HG03354 (cell line): ENCODE measurements around the gene RPS10.
A peak's percentile ranks its signal among the peaks of the same experiment; 100 is the strongest.

Source experiments
- ATAC-seq: cut with Tn5 transposase; IDR thresholded peaks from one replicate; pipeline ENCODE4 v1.9.1; 2021; ENCODE audit warnings: mild to moderate bottlenecking; ENCODE audit not compliant: unreplicated experiment, poor library complexity, severe bottlenecking

RPS10 gene

GRCh38 chr6:34425498-34426410, at the start of gene RPS10:
Gene RPS10, minus strand, starts transcription at chr6:34426069. Its CDS starts 848 bp downstream, at chr6:34425221.
- peak; percentile 90 for ATAC-seq

- ATAC-seq, result no peak
Measured at GRCh38 chr6:34475238-34475682, 49.4 kb upstream of the RPS10 start.

GRCh38 chr6:34474754-34475153, 48.9 kb upstream of the RPS10 start:
- ATAC-seq, result no peak

GRCh38 chr6:34473967-34474366, 48.1 kb upstream of the RPS10 start:
- ATAC-seq, result no peak

- ATAC-seq, result no peak
Measured at GRCh38 chr6:34472425-34472824, 46.6 kb upstream of the RPS10 start.

GRCh38 chr6:34469499-34469898, 43.6 kb upstream of the RPS10 start:
- ATAC-seq, result no peak

GRCh38 chr6:34468378-34468892, 42.6 kb upstream of the RPS10 start:
- peak; percentile 60 for ATAC-seq

- no peak for ATAC-seq
Measured at GRCh38 chr6:34466242-34467185, 40.6 kb upstream of the RPS10 start.

GRCh38 chr6:34465531-34466241, 39.8 kb upstream of the RPS10 start, which contains the start of gene PACSIN1:
Gene PACSIN1, plus strand, starts transcription at chr6:34466076. Its CDS starts 60,230 bp downstream, at chr6:34526306.
- no peak for ATAC-seq

- ATAC-seq, result no peak
Measured at GRCh38 chr6:34463849-34464248, 38.0 kb upstream of the RPS10 start.

- no peak for ATAC-seq
Measured at GRCh38 chr6:34463299-34463698, 37.4 kb upstream of the RPS10 start.

- ATAC-seq, result no peak
Measured at GRCh38 chr6:34462551-34462971, 36.7 kb upstream of the RPS10 start.

- ATAC-seq, result no peak
Measured at GRCh38 chr6:34462010-34462409, 36.1 kb upstream of the RPS10 start.

- ATAC-seq, result no peak
Measured at GRCh38 chr6:34460796-34461507, 35.1 kb upstream of the RPS10 start.

- no peak for ATAC-seq
Measured at GRCh38 chr6:34459899-34460593, 34.2 kb upstream of the RPS10 start.

- no peak for ATAC-seq
Measured at GRCh38 chr6:34457742-34458735, 32.2 kb upstream of the RPS10 start.

GRCh38 chr6:34457382-34457741, 31.5 kb upstream of the RPS10 start:
- no peak for ATAC-seq
